ENCODE data around the gene DAPK2.
A peak's percentile ranks its signal among the peaks of the same experiment; 100 is the strongest.
"Not testable (repeated sequence)": the region's sequence is repeated elsewhere in the genome, so short reads cannot be mapped to it uniquely, and the experiment has no call there.

The DAPK2 gene

DNA sequence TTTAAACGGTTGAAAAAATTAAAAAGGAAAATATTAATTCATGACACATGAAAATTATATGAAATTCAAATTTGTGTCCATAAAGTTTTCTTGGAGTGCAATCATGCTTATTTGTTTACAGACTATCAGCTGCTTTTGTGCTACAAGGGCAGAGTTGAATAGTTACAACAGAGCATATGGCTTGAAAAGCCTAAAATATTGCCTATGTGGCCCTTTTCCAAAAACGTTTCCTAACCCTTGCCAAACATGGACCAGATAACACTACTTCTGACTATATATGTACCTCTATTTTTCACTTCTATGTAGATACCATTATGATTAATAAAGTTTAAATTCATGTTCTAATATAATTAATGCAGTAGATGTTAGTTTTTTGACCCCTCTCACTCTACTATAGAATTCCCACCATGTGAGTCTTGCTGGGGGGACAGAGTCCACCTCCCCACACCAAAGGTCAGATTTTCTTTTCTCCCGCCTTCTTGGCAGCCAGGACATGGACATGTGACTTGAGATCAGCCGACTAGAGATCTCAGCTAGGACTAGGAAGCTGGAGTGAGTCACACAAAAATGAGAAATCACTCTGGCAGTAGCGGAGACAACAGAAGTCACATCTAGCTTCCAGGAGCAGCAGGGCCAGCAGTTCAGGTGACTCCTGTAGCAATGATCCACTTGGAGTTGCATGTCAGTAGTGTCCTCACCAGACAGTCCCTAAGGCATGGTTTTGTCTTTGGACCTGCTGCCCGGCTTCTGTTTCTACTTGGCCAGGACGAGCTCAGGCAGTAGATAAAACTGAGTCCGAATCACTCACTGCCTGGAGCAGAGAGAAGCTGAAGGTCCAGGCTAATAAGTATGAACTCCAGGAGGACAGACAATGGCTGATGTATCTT, 24.9 kb upstream of the DAPK2 start:
- TF ChIP-seq, protein P1, sequence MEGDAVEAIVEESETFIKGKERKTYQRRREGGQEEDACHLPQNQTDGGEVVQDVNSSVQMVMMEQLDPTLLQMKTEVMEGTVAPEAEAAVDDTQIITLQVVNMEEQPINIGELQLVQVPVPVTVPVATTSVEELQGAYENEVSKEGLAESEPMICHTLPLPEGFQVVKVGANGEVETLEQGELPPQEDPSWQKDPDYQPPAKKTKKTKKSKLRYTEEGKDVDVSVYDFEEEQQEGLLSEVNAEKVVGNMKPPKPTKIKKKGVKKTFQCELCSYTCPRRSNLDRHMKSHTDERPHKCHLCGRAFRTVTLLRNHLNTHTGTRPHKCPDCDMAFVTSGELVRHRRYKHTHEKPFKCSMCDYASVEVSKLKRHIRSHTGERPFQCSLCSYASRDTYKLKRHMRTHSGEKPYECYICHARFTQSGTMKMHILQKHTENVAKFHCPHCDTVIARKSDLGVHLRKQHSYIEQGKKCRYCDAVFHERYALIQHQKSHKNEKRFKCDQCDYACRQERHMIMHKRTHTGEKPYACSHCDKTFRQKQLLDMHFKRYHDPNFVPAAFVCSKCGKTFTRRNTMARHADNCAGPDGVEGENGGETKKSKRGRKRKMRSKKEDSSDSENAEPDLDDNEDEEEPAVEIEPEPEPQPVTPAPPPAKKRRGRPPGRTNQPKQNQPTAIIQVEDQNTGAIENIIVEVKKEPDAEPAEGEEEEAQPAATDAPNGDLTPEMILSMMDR (IDR thresholded peaks at IDR 0.05; ENCODE audit: low read depth, low read length, missing control alignments): no peak
- in situ Hi-C loops (cut with HindIII; ENCODE audit: low sequenced_read_pairs): no loop called here
- no peak for DNase-seq (ENCODE audit: low read depth)
- H3K4me3 ChIP-seq (ENCODE audit: low read depth, low read length): no peak overlapping the region

DNA sequence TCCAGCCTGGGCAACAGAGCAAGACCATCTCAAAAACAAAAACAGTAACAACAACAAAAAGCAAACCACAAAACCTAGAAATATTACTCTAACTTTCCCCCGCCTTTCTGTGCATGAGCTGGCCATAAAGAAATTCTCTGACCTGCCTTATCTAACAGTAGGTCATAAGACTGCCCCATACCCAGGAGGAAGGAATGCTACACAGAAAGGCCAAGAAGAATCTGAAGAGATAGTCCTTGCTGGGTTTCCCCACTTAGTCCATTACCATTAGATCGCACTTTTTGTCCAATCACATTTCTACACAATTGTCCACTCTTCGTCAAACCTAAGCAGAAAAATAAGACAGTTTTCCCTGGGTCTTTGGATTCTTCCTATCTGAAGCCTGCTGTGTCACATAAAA, 23.8 kb upstream of the DAPK2 start:
- H3K4me3 ChIP-seq (ENCODE audit: low read depth, low read length): no peak overlapping the region
- in situ Hi-C loops (cut with HindIII; ENCODE audit: low sequenced_read_pairs): no loop called here
- no peak for DNase-seq (ENCODE audit: low read depth)
- TF ChIP-seq, protein P1 (IDR thresholded peaks at IDR 0.05; ENCODE audit: low read depth, low read length, missing control alignments): no peak

DNA sequence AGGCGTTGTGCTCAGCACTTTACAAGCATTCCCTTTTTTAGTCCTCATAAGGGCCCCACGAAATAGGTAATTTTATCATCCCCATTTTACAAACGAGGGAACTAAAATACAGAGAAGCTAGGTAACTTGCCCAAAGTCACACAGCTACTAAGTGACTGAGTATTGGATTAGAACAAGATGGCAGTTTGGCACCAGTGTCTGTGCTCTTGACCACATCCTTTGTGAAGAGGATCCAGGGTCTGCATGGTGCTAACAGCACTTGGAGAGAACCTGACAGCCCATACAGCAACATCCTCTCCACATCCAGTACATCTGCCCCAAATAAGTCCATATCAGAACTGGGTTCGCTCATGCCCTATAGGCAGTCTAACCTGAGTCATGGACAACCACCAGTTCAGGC, 21.8 kb upstream of the DAPK2 start:
- TF ChIP-seq, protein P1 (IDR thresholded peaks at IDR 0.05; ENCODE audit: low read depth, low read length, missing control alignments): no peak
- H3K4me3 ChIP-seq (ENCODE audit: low read depth, low read length): no peak overlapping the region
- in situ Hi-C loops (cut with HindIII; ENCODE audit: low sequenced_read_pairs): no loop called here
- DNase-seq (ENCODE audit: low read depth): no peak

DNA sequence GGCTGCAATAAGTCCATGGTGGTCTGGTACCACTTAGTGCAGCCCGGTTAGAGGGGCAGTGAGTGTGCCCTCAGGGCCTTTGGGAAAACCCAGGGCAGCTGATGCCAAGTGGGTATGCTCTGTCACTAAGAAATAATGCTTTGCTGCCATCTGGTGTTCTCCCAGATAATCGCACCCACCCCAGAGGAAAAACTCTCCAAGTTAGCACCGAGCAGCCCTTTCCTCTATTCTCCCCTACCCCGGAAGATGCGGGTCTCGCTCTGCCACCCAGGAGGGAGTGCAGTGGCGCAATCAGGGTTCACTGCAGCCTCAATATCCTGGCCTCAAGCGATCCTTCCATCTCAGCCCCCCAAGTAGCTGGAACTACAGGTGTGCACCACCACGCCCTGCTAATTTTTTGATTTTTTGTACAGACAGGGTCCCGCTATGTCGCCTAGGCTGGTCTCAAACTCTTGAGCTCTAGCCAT, 21.3 kb upstream of the DAPK2 start:
- TF ChIP-seq, protein P1 (IDR thresholded peaks at IDR 0.05; ENCODE audit: low read depth, low read length, missing control alignments): peak; percentile 79
- H3K4me3 ChIP-seq (ENCODE audit: low read depth, low read length): no peak overlapping the region
- peak; percentile 35 for DNase-seq (ENCODE audit: low read depth)
- in situ Hi-C loops (cut with HindIII; ENCODE audit: low sequenced_read_pairs): no loop called here

DNA sequence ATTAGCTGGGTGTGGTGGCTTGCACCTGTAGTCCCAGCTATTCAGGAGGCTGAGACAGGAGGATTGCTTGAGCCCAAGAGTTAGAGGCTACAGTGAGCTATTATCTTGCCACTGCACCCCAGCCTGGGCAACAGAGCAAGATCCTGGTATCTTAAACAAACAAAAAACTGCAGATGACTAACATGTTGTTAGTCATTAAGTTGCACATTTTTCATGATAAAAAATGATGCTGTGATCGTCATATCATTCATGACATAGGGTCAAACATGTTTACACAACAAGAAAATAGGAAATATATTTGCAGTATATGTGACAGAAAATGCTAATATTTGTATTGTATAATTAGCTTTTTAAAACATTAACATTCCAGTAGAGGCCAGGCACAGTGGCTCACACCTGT, 20.2 kb upstream of the DAPK2 start:
- DNase-seq (ENCODE audit: low read depth): no peak
- in situ Hi-C loops (cut with HindIII; ENCODE audit: low sequenced_read_pairs): no loop called here
- TF ChIP-seq, protein P1 (IDR thresholded peaks at IDR 0.05; ENCODE audit: low read depth, low read length, missing control alignments): no peak
- no peak overlapping the region for H3K4me3 ChIP-seq (ENCODE audit: low read depth, low read length)

DNA sequence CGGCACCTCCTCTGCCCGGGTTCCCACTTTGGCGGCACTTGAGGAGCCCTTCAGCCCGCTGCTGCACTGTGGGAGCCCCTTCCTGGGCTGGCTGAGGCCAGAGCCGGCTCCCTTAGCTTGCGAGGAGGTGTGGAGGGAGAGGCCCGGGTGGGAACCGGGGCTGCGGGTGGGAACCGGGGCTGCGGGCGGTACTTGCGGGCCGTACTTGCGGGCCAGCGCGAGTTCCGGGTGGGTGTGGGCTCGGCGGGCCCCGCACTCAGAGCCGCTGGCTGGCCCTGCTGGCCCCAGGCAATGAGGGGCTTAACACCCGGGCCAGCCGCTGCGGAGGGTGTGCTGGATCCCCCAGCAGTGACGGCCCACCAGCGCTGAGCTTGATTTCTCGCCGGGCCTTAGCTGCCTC, 14.4 kb upstream of the DAPK2 start:
- no peak overlapping the region for H3K4me3 ChIP-seq (ENCODE audit: low read depth, low read length)
- TF ChIP-seq, protein P1 (IDR thresholded peaks at IDR 0.05; ENCODE audit: low read depth, low read length, missing control alignments): no peak
- in situ Hi-C loops (cut with HindIII; ENCODE audit: low sequenced_read_pairs): no loop called here
- DNase-seq (ENCODE audit: low read depth): no peak

DNA sequence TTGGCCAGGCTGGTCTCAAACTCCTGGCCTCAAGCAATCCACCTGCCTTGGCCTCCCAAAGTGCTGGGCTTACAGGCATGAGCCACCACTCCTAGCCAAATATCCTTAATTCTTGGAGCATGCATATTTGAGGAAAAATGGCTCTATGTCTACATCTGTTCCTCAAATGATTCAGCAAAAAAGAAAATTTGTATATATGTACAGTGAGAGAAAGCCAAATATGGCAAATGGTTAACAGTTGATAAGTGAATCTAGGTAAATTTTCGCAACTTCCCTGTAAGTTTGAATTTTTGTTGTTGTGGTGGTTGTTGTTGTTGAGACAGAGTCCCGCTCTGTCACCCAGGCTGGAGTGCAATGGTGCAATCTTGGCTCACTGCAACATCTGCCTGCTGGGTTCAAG, 12.8 kb upstream of the DAPK2 start:
- DNase-seq (ENCODE audit: low read depth); in situ Hi-C loops (cut with HindIII; ENCODE audit: low sequenced_read_pairs); H3K4me3 ChIP-seq (ENCODE audit: low read depth, low read length): not testable (repeated sequence)

Data from astrocyte of the cerebellum (primary cell).